T-helper 2 cell treated with Interferon-gamma antibody and Interleukin-4, amounts not matched to agents 100 ng/mL and 5 ng/mL, for 36 hours (primary cell): Measurements from ENCODE around the gene SLC12A6. TPM values are rescaled to one million over a fixed set of nuclear protein-coding genes. Genes with fewer than 3 reads are reported as not detected.

Source experiments
- intact Hi-C: fragments of 100-400 bp; cut with micrococcal nuclease; formaldehyde crosslinking; loops from one replicate; pipeline ENCODE4 v1.15.1; 2023
- total RNA-seq: library from RNA; stranded (reverse); gene quantifications from 2 replicates; pipeline ENCODE4 v1.2.3, GENCODE V29; 2022

Gene SLC12A6
- total RNA-seq, 1 donor from 2014 or later = 43.4 TPM

DNA sequence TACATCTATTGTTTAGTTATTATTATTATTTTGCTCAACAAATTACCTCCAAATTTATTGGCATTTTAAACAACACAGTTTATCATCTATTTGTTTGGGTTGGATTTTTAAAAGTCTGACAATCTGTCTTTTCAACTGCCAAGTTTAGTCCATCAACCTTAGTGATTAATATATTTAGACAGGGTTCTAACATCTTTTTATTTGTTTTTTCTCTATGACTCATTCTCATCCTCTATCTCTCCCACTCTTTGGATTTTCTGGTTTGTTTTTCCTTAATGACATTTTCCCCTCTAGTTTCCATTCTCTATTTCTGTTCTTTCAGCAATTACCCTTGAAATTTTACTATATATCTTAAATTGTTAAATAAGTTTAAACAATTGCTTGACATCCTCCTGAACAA is 70.8 kb downstream of the SLC12A6 start:
- intact Hi-C loops = no loop called here

DNA sequence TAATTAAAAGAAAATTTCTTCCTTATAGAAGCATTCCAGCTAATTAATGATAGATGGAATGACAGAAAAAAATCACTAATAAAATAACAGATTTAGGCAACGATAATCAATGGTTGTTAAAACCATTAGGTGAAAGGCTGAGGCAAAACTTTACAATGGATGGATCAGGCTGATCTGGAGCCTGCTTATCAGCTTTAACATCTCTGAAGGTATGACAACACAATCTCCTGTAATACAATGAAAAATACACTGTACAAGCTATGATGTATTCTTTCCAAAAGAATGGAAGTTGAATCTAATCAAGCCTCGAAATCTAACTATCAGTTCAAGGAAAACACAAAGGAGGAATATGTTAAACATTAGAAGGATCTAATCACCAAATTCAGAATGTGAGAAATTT is 73.5 kb downstream of the SLC12A6 start:
- intact Hi-C loops = no loop called here

DNA sequence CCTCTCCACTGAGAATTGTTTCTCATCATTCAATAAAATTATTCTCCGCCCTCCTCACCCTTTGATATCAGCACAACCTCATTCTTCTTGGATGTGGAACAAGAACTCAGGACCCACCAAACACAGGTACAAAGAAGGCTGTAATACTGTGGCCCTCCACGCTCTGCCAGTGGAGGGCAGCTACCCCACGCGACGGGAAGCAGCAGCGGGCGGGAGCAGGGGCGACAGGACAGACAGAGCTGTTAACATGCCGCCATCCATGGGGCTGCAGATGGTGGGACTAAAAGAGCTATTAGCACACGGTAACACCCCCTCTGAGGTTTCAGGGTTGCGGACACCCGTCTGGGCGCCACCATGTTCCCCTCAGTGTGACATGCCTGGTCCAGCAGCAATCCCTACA is 75.2 kb downstream of the SLC12A6 start:
- intact Hi-C loops = no loop called here

DNA sequence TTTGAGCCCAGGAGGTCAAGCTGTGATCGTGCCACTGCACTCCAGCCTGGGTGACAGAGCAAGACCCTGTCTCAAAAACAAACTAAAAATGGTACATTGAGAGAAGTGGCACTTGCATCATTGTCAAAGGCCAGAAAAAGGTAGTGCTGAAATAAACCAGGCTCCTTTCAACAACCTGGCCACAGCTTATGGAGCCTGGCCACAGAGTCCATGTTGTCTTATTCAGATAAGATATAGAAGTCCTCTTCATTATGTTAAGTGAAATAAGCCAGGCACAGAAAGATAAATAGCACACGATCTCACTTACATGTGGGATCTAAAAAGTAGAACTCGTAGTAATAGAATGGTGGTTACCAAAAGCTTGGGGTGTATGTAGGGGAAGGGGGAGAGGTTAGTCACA is 78.0 kb downstream of the SLC12A6 start:
- intact Hi-C loops = no loop called here

DNA sequence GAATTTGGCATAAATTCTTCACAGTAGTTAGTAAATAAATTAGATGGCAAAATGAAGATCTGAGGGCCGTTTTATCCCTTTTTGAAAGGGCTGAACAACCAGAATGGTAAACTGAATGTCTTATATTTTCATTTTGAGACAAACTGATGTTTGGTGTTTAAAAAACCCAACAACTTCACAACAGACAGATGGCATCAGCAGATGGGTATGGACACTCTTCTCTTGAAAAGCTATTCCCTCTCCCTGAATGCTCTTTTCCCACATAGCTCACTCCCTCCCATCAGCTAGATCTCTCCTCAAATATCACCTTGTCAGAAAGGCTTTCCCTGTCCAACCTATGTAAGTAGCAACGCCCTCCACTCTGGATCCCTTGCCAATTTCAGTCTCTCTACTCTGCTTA is 79.4 kb downstream of the SLC12A6 start:
- intact Hi-C loops = no loop called here

DNA sequence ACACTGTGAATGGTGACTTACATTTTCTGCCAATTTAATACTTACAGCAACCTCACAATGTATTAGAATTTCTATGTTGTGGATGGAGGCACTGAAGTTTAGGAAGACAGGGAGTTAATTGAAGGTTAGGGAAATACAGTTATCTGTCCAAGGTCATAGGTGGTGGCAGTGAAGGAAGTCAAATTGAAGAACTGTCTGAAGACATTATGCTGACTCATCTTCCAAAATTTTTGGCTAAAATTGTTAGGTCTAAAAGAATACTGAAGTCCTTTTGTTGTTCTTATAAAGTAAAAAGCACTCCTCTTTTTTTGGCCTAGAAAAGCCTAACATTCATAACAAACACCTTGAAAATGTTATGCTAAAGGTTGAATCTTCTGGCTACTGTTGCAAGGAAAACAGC is 85.0 kb downstream of the SLC12A6 start:
- intact Hi-C loops = no loop called here

DNA sequence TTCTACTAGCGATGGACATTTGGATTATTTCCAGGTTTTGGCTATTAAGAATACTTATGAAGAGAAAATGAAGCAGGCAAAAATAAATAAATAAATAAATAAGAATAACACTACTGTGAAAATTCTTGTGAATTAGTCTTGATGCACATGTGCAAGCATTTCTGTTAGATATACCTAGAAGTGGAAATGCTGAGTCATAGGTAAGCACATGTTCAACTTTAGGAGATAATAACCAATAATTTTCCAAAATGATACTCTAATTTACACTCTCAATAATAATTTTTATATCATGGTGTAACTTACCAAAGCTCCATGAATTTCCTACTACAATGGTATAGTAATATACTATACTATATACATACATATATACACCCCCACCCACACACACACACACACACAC is 89.4 kb downstream of the SLC12A6 start:
- intact Hi-C loops = no loop called here

DNA sequence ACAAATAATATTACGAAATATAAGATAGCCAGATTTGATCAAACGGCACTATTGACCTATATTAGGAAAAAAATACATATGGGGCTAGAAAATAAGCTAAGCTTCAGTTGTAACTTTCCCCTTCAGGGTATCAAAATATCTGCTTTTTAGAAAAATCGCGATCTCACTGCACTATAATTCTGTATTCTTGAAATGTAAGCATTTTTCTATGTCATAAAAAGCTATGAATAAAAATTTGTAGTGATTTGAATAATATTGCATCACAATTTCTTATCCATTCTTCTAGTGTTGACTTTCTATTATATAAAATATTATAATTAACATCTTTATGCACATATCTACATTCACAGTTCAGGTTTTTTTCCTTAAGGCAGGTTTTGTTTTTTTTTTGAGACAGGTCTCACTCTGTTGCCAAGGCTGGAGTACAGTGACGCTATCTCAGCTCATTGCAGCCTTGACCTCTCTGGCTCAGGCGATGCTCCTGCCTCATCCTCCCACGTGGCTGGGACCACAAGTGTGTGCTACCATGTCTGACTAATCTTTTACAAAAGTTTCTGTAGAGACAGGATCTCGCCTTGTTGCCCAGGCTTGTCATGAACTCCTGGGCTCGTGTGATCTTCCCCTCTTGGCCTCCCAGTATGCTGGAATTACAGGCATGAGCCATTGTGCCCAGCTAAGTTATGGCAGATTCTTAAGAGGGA is 91.2 kb downstream of the SLC12A6 start:
- intact Hi-C loops = no loop called here

DNA sequence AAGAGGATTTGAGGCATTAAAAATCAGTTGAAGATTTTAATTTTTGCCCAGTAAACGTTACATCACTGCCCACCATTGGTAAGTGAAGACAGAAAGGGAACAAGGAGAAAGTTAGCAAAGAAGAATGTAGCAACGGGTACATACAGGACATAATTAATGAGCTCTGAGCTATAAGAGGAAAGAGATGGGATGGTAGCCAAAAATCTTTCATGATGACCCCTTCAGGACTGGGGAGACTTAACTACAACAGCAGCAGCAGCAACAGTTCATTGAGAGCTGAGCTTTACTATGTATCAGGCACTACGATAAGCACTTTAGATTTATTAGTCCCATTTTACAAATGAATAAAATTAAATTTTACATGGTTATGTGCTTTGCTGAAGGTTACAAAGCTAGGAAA is 94.4 kb downstream of the SLC12A6 start:
- intact Hi-C loops = loop anchor here (5.0 kb wide), 2 partner anchors 194 to 724 kb away; partner anchors contain the start of genes AQR and GOLGA8A

DNA sequence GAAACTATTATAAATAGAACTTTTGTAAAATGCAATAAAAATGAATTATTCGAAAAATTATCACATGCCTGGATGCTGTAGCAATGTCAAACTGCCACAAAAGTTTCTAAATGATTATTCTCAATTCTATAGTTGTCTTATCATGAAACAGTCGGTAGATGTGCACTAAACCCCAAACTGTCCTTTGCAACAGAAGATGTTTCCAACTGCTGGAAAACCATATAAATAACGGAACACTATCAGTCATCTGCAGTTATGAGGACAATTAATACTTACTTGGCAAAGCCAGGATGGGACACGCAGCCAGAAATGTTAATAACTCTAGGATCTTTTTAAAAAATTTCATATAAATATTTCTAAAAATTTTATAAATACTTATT is 95.3 kb downstream of the SLC12A6 start:
- intact Hi-C loops = loop anchor here (5.0 kb wide), 2 partner anchors 195 to 725 kb away; partner anchors contain the start of genes AQR and GOLGA8A

DNA sequence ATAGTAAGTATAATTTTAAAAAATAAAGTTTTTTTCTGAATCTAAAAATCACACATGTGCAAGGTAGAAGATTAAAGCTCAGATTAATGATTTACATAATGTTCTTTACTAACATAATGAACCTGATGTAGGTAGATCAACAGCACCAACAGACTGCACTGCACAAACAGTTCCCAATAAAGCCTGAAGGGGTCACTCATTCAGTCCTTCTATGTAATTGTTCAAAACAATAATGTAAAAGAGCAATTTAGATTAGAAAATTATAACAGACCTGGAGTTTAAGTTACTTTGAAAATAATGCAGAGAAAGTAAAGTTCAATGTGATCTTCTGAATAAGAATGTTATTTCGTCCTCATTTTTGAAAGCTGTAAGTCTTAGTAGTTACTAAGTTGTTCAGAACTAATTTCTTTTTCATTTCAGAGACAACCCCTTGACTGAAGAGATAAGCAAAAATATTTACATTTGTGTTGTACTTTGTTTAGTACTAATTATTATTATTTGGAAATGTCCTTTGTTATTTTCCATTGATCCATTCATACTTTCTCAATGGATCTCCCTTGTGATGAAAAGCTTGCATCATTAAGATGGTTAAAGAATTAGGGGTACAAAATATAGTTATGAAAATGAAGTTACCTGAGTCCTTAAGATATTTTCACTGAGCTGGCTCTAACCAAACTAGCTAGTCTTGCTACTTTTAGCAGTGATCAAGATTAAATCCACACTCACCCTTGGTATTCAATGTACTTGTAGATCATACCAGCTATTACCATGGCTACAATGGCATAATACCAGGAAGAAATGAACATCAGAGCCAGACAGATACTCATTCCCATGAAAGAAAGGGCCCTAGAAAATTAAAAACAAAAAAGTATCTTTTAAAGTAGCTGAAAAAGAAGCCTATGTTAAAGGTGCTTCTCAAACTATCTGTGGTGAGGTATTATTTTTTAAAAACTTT is 95.9 kb downstream of the SLC12A6 start:
- intact Hi-C loops = loop anchor here (1.0 to 5.0 kb wide), 7 partner anchors 17 to 726 kb away; partner anchors contain the start of genes AQR, EMC4, GOLGA8A and GOLGA8B

DNA sequence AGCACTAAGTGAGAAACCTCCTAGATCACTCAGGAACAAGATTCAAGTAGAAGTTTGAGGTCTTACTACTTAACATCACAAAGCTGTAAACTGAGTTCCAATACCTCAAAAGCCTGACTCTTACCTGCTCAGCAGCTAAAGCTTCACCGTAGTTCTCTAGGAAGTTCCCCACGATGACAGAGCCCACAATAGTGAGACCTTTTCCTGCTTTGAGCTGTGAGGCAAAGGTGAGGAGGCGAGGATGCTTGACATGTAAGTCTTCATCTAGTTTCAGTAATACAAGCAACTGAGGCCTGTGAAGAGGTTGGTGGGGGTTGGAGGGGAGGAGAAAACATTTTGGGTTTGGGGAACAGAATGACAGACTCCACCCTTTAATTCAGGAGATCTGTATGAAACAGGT is 97.0 kb downstream of the SLC12A6 start:
- intact Hi-C loops = loop anchor here (2.0 to 5.0 kb wide), 4 partner anchors 16 to 727 kb away; partner anchors contain the start of genes AQR, EMC4, GOLGA8A and GOLGA8B

DNA sequence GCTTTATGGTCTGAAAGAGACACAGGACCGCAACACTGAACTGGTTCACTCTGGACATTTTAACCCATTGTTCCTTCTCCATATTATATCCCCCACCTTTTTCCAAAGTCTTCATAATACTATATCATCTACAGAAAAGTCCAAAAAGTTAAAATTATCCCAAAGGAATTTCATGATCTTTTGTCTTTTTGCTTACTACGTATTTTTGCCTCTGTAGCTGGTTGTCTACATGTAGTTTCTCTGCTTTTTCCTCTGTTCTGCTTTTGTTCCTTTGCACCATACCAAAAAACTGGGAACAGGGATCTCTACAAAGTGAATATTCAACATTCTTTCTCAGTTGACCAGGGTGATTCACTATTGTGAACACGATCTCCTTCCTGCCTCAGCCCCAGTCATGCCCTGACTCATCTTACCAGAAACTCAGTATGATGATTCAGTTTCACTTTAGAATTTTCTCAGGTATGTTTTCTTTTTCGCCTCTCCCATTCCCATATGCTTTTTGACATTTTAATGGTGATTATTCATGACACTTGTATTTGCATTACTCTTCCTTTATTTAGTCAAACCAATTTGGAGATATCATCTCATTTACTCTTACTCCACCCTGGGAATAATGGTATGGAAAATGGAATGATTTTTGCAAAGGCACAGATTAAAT is 98.3 kb downstream of the SLC12A6 start:
- intact Hi-C loops = no loop called here

DNA sequence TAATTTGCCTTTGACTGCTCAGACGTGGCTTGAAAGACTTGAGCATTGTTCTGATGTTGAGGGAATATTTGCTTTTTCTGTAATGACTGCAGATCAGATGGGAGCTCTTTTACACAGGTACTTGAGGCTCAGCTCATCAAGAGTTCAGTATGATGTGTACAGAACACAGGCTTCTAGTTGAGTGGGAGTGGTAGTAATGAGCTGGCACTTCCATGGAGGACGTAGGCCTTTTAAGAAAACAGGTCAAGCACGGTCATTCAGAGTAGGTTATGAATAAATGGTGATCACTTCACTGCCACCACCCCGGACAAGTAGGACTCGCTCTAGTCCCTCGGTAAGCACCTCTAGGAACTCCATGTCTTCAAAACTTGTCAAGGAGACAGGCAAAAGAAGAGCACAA is 104.0 kb downstream of the SLC12A6 start:
- intact Hi-C loops = no loop called here

DNA sequence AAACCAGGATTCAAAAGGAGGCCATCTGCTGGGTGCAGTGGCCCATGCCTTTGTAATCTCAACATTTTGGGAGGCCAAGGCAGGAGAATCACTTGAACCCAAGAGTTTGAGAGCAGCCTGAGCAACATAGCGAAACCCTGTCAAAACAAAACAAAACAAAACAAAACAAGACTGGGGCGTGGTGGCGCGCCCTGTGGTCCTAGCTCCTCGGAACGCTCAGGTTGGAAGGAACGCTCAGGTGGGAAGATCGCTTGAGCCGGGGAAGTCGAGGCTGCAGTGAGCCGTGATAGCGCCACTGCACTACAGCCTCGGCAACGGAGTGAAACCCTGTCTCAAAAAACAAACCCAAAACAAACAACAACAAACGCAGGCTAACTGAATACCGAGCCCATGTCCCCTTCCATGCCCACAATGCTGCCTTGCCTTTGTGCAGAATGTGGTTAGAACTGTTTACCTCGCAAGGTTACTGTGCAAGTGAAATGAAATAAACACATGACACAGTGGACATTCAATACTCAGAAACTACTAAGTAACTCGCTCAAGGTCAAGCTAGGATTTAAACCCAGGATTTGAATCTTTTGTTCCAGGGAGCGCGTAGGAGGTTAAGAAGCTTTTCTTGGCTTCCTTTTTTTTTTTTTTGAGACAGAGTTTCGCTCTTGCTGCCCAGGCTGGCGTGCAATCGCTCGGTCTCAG is 113.5 kb downstream of the SLC12A6 start:
- intact Hi-C loops = loop anchor here (1.0 to 2.0 kb wide), 4 partner anchors 14 to 122 kb away; partner anchors contain the start of genes KATNBL1 and PGBD4

DNA sequence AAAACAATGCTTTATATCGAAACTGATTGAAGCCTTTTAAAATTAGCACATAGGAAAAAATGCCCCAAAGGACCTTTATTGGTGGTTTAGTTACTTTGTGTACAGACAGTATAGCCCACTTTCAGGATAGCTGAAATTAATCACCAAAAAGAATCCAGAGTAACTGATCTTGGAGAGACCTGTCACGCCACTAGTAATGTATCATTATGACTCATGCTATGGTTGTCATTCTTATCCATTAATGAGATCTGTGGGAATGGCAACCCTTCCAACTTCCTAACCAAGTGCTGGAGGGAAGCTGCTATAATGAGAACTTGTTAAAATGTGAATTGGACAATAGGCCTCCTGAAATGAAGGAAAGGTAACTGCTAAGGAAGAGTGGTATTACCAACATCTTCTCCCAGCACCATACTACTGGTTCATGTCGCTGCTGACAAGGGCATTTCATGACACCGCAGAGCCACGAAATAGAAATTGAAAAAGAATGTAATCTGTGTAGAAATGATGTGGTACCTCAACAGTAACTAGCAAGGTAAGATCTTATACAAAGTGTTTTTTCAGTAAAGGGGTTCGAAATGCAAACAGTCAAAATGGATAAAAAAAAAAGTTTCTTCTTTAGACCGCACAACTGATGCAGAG is 119.9 kb downstream of the SLC12A6 start:
- intact Hi-C loops = no loop called here

DNA sequence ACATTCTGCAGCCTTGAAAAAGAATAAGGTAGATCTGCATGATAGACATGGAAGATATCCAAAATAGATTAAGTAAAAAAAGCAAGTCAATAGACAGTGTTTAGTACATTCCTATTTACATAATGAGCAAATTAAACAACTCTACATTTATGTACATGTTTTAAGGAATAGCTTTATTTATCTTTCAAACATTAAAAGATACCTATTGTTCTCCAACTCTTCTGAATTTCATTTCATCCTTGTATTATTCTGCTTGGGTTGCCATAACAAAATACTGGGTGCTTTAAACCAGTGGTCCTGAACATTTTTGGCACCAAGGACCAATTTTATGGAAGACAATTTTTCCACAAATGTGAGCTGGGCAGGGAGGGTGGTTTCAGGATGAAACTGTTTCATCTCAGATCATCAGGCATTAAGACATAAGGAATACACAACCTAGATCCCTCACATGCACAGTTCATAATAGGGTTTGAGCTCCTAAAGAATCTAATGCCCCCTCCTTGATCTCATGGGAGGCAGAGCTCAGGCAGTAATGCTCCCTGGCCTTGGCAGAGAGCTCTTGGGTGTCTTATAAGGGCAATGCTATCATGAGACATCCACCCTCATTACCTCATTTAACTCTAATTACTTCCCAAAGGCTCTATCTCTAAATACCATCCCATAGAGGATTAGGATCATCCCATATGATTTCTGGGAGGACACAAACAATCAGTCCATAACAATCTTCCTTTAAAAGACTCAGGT is 120.9 kb downstream of the SLC12A6 start:
- intact Hi-C loops = no loop called here

DNA sequence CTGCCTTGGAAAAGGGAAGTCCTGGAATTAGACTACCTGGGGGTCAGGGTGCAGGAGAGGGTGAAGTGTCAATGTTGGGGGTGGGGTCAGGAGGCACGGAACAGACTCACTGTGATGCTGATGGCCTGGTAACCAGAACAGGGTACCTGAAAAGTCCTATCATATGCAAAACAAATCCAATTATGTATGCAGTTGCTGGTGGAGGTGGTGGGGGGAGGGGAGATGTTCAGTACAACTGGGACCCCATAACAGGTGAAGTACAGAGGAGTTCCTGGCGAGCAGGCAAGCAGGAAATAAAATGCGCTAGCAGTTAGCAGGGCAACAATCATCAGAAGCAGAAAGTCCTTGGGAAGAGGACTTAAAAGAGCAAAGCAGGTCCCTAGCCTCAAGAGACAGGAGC is 123.4 kb downstream of the SLC12A6 start:
- intact Hi-C loops = loop anchor here (5.0 kb wide), 1 partner anchor 773 kb away; the partner anchor contains the start of gene ZNF770

DNA sequence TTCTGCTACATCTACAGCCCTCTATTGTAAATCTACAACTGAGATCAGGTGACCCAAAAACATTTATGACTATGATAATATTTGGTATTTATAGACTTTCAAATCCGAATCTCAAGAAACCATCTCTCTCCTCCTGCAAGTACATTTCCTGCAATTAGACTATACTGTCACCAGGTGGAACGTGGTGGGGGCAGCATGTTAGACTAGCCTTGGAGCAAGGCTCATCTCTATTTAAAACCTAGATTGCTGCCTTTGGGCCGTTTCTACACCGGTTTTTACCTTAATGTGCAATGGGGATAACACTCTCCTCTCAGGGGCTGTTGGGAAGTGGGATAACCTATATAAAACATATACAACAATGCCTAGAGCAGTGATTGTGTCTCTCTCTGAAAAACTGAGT is 123.9 kb downstream of the SLC12A6 start:
- intact Hi-C loops = loop anchor here (5.0 kb wide), 1 partner anchor 774 kb away; the partner anchor contains the start of gene ZNF770
